Gastrocnemius medialis (tissue), 4 donors: ENCODE measurements around the gene FBXL19.

Experiments
- POLR2A ChIP-seq, 2 donors: fragments of 450-650 bp; IDR thresholded peaks; one replicate each; pipeline ENCODE4 v1.6.1; 2017; ENCODE audit warnings: antibody characterized with exemption in 2 of 2, mild to moderate bottlenecking in 2 of 2, moderate library complexity in 2 of 2
- TF ChIP-seq, protein P1 (sequence below), 5 experiments: fragments of 450-650 bp in 3 of 5; fragments of 200-600 bp in 2 of 5; sonication (generic) in 2 of 5; IDR thresholded peaks in 4 of 5; conservative IDR thresholded peaks in 1 of 5; 1 replicate in 4 of 5; 2 replicates in 1 of 5; pipeline ENCODE4 v1.5.1; 2016 to 2019; ENCODE audit warnings: antibody characterized with exemption in 5 of 5, mild to moderate bottlenecking in 3 of 5, moderate library complexity in 3 of 5

GRCh38 chr16:30895627-30896260 lies 27.6 kb upstream of the FBXL19 start:
- TF ChIP-seq, protein P1, sequence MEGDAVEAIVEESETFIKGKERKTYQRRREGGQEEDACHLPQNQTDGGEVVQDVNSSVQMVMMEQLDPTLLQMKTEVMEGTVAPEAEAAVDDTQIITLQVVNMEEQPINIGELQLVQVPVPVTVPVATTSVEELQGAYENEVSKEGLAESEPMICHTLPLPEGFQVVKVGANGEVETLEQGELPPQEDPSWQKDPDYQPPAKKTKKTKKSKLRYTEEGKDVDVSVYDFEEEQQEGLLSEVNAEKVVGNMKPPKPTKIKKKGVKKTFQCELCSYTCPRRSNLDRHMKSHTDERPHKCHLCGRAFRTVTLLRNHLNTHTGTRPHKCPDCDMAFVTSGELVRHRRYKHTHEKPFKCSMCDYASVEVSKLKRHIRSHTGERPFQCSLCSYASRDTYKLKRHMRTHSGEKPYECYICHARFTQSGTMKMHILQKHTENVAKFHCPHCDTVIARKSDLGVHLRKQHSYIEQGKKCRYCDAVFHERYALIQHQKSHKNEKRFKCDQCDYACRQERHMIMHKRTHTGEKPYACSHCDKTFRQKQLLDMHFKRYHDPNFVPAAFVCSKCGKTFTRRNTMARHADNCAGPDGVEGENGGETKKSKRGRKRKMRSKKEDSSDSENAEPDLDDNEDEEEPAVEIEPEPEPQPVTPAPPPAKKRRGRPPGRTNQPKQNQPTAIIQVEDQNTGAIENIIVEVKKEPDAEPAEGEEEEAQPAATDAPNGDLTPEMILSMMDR (IDR thresholded peaks at IDR 0.05 in 4 of 5, conservative IDR thresholded peaks at IDR 0.05 in 1 of 5) = no peak
- TF ChIP-seq POLR2A (IDR thresholded peaks at IDR 0.05) = no peak
